DOHH2 (cell line): ENCODE measurements around the gene SPOCD1.

Experiments
- EZH2phosphoT487 ChIP-seq: fragments of 200-600 bp; sonication (generic); IDR thresholded peaks from 2 replicates; pipeline ENCODE4 v1.6.1; 2017; ENCODE audit warnings: borderline replicate concordance, mild to moderate bottlenecking, antibody characterized with exemption, low read length, moderate library complexity, mixed read lengths
- TF ChIP-seq, protein P1 (sequence below): fragments of 200-600 bp; sonication (generic); IDR thresholded peaks from one replicate; pipeline ENCODE4 v1.5.1; 2014; ENCODE audit warnings: antibody characterized with exemption, mild to moderate bottlenecking, low read depth, low read length; ENCODE audit not compliant: poor library complexity, severe bottlenecking

DNA sequence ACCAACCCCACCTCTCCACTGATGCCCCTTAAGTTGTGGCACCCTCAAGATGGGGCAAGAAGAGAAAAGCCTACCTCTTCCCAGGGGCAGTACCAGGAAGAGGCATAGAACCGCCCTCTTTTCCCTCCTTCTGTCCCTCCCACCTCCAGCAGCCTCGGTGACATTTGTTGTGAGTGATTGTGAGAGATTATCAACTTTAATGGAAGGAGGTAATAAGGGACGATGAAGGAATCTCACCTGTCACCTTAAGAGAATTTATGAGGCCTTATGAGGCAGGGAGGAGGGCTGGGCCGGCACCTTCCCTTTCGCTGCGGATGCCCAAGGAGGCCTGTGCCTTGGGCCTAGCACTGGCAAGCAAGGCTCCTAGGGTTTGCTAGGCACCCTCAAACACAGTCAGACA is 50.3 kb downstream of the SPOCD1 start:
- TF ChIP-seq, protein P1, sequence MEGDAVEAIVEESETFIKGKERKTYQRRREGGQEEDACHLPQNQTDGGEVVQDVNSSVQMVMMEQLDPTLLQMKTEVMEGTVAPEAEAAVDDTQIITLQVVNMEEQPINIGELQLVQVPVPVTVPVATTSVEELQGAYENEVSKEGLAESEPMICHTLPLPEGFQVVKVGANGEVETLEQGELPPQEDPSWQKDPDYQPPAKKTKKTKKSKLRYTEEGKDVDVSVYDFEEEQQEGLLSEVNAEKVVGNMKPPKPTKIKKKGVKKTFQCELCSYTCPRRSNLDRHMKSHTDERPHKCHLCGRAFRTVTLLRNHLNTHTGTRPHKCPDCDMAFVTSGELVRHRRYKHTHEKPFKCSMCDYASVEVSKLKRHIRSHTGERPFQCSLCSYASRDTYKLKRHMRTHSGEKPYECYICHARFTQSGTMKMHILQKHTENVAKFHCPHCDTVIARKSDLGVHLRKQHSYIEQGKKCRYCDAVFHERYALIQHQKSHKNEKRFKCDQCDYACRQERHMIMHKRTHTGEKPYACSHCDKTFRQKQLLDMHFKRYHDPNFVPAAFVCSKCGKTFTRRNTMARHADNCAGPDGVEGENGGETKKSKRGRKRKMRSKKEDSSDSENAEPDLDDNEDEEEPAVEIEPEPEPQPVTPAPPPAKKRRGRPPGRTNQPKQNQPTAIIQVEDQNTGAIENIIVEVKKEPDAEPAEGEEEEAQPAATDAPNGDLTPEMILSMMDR, result peak; percentile 10
- TF ChIP-seq EZH2phosphoT487, result no peak
